ENCODE measurements around the gene PIGP. TPM values are rescaled to one million over a fixed set of nuclear protein-coding genes. Genes with fewer than 3 reads are reported as not detected.

Gene PIGP
- 2.0 and 6.5 TPM in 2 replicates for total RNA-seq (ENCODE audit: low replicate concordance)

GRCh38 chr21:37072988-37073416 lies at the start of gene PIGP, which contains the start of gene TTC3:
PIGP (minus strand) TSS chr21:37073071; CDS start chr21:37072515, 556 bp downstream.
TTC3 (plus strand) TSS chr21:37073254; CDS start chr21:37087258, 14,004 bp downstream.

Other genes starting within 250 kb of the PIGP start
- gene HLCS, start 106.4 kb downstream of the PIGP start, total RNA-seq (ENCODE audit: low replicate concordance), result 20.8 and 27.1 TPM in 2 replicates
- not detected in 2 replicates for gene RIPPLY3, start 66.4 kb downstream of the PIGP start, total RNA-seq (ENCODE audit: low replicate concordance)
- 119 and 295 TPM in 2 replicates for gene TTC3, start 183 bp upstream of the PIGP start, total RNA-seq (ENCODE audit: low replicate concordance)
- gene VPS26C, start 194.3 kb upstream of the PIGP start, total RNA-seq (ENCODE audit: low replicate concordance), result 48.6 and 94.2 TPM in 2 replicates